H9 (cell line): ENCODE data around the gene ARHGAP10. TPM values are rescaled to one million over a fixed set of nuclear protein-coding genes. Genes with fewer than 3 reads are reported as not detected.

Experiments used
- DNase-seq: peaks from one replicate; pipeline ENCODE4 v3.0.0-alpha.2; 2017
- H2AFZ ChIP-seq: one replicate; pipeline ENCODE4 v1.6.1; 2013; ENCODE audit warnings: mild to moderate bottlenecking, low read length, control low read depth, moderate library complexity
- H2AK5ac ChIP-seq: 2 replicates; pipeline ENCODE4 v1.6.1; 2013; ENCODE audit warnings: low read length, control low read depth, mixed read lengths; ENCODE audit not compliant: insufficient read length
- H2BK120ac ChIP-seq: one replicate; pipeline ENCODE4 v1.6.1; 2013; ENCODE audit warnings: low read depth, mild to moderate bottlenecking, low read length, control low read depth, inconsistent platforms; ENCODE audit not compliant: poor library complexity, severe bottlenecking
- H2BK12ac ChIP-seq: 2 replicates; pipeline ENCODE4 v1.6.1; 2013; ENCODE audit warnings: low read length, control low read depth, mixed read lengths, low read depth; ENCODE audit not compliant: insufficient read length
- H2BK15ac ChIP-seq: 2 replicates; pipeline ENCODE4 v1.6.1; 2013; ENCODE audit warnings: low read depth, low read length, control low read depth
- H2BK20ac ChIP-seq: one replicate; pipeline ENCODE4 v1.6.1; 2013; ENCODE audit warnings: low read depth, mild to moderate bottlenecking, low read length, control low read depth, inconsistent platforms; ENCODE audit not compliant: poor library complexity, severe bottlenecking
- H2BK5ac ChIP-seq: 2 replicates; pipeline ENCODE4 v1.6.1; 2013; ENCODE audit warnings: low read length, control low read depth, mixed read lengths; ENCODE audit not compliant: insufficient read length
- H3K14ac ChIP-seq: 2 replicates; pipeline ENCODE4 v1.6.1; 2013; ENCODE audit warnings: low read length, control low read depth; ENCODE audit not compliant: insufficient read depth
- H3K18ac ChIP-seq: 2 replicates; pipeline ENCODE4 v1.6.1; 2013; ENCODE audit warnings: low read depth, mild to moderate bottlenecking, mixed read lengths, low read length, control low read depth; ENCODE audit not compliant: insufficient read length
- H3K23ac ChIP-seq: 2 replicates; pipeline ENCODE4 v1.6.1; 2013; ENCODE audit warnings: low read length, control low read depth, mixed read lengths, low read depth; ENCODE audit not compliant: insufficient read length
- H3K23me2 ChIP-seq: 2 replicates; pipeline ENCODE4 v1.6.1; 2013; ENCODE audit warnings: low read depth, mild to moderate bottlenecking, mixed read lengths, low read length, control low read depth; ENCODE audit not compliant: insufficient read length, poor library complexity, severe bottlenecking
- H3K27ac ChIP-seq: 2 replicates; pipeline ENCODE4 v1.5.1; 2013; ENCODE audit warnings: low read length, control low read depth, mixed read lengths, low read depth; ENCODE audit not compliant: insufficient read length
- H3K27me3 ChIP-seq: 2 replicates; pipeline ENCODE4 v1.6.1; 2013; ENCODE audit warnings: low read length, control low read depth, inconsistent platforms; ENCODE audit not compliant: insufficient read depth
- H3K4ac ChIP-seq: 2 replicates; pipeline ENCODE4 v1.6.1; 2013; ENCODE audit warnings: low read depth, mild to moderate bottlenecking, control low read depth, inconsistent platforms, low read length, moderate library complexity
- H3K4me1 ChIP-seq: 2 replicates; pipeline ENCODE4 v1.6.1; 2013; ENCODE audit warnings: low read length, control low read depth, inconsistent platforms; ENCODE audit not compliant: insufficient read depth
- H3K4me2 ChIP-seq: 2 replicates; pipeline ENCODE4 v1.6.1; 2013; ENCODE audit warnings: low read length, control low read depth, mixed read lengths; ENCODE audit not compliant: insufficient read length, insufficient read depth
- H3K56ac ChIP-seq: 2 replicates; pipeline ENCODE4 v1.6.1; 2013; ENCODE audit warnings: low read depth, mild to moderate bottlenecking, mixed read lengths, low read length, control low read depth; ENCODE audit not compliant: insufficient read length
- H3K79me1 ChIP-seq: 2 replicates; pipeline ENCODE4 v1.6.1; 2013; ENCODE audit warnings: low read depth, mild to moderate bottlenecking, moderate library complexity, low read length, control low read depth, inconsistent platforms; ENCODE audit not compliant: insufficient read depth, poor library complexity, severe bottlenecking
- H3K79me2 ChIP-seq: 2 replicates; pipeline ENCODE4 v1.6.1; 2013; ENCODE audit warnings: low read length, control low read depth, inconsistent platforms; ENCODE audit not compliant: insufficient read depth
- H3K9ac ChIP-seq: 2 replicates; pipeline ENCODE4 v1.6.1; 2013; ENCODE audit warnings: low read length, control low read depth, mixed read lengths; ENCODE audit not compliant: insufficient read length; ENCODE audit errors: extremely low read depth
- H3K9me3 ChIP-seq: one replicate; pipeline ENCODE4 v1.6.1; 2013; ENCODE audit warnings: low read depth, low read length, inconsistent platforms; ENCODE audit not compliant: control insufficient read depth
- H3T11ph ChIP-seq: one replicate; pipeline ENCODE4 v1.6.1; 2013; ENCODE audit warnings: mild to moderate bottlenecking, low read length, control low read depth, inconsistent platforms
- H4K20me1 ChIP-seq: one replicate; pipeline ENCODE4 v1.6.1; 2013; ENCODE audit not compliant: control insufficient read depth, insufficient read length, insufficient read depth
- H4K5ac ChIP-seq: 2 replicates; pipeline ENCODE4 v1.6.1; 2013; ENCODE audit warnings: low read depth, mild to moderate bottlenecking, mixed read lengths, low read length, control low read depth; ENCODE audit not compliant: insufficient read length
- H4K8ac ChIP-seq: replicated peaks from 2 replicates; pipeline ENCODE4 v1.6.1; 2013; ENCODE audit warnings: low read length, control low read depth, mixed read lengths, low read depth; ENCODE audit not compliant: insufficient read length
- H4K91ac ChIP-seq: 2 replicates; pipeline ENCODE4 v1.6.1; 2013; ENCODE audit warnings: low read depth, mild to moderate bottlenecking, moderate library complexity, mixed read lengths, low read length, control low read depth; ENCODE audit not compliant: insufficient read length
- H3K27ac Mint-ChIP-seq, 3 experiments: 2 replicates in 2 of 3; 3 replicates in 1 of 3; pipeline ENCODE4 v1.8.0; 2020 to 2021; ENCODE audit warnings: mixed read lengths in 3 of 3, mild to moderate bottlenecking in 1 of 3, moderate library complexity in 1 of 3
- H3K27me3 Mint-ChIP-seq: 2 replicates; pipeline ENCODE4 v1.8.0; 2021; ENCODE audit warnings: low read depth, mild to moderate bottlenecking, moderate library complexity, mixed read lengths
- H3K36me3 Mint-ChIP-seq, 3 experiments: 2 replicates in 2 of 3; 3 replicates in 1 of 3; pipeline ENCODE4 v1.8.0; 2020 to 2021; ENCODE audit warnings: low read depth in 3 of 3, mixed read lengths in 3 of 3; ENCODE audit not compliant: insufficient read depth in 1 of 3
- H3K4me1 Mint-ChIP-seq, 2 experiments: 2 replicates each; pipeline ENCODE4 v1.8.0; 2020; ENCODE audit warnings: mixed read lengths in 2 of 2
- H3K4me3 Mint-ChIP-seq, 2 experiments: 2 replicates in 1 of 2; 3 replicates in 1 of 2; pipeline ENCODE4 v1.8.0; 2020 to 2021; ENCODE audit warnings: mild to moderate bottlenecking in 2 of 2, mixed read lengths in 2 of 2, moderate library complexity in 1 of 2
- H3K9me3 Mint-ChIP-seq, 2 experiments: 2 replicates in 1 of 2; 3 replicates in 1 of 2; pipeline ENCODE4 v1.8.0; 2020; ENCODE audit warnings: mild to moderate bottlenecking in 2 of 2, mixed read lengths in 2 of 2, moderate library complexity in 1 of 2
- CTCF ChIP-seq: fragments of 200-600 bp; sonication (generic); conservative IDR thresholded peaks from 3 replicates; pipeline ENCODE4 v1.8.0; 2021; ENCODE audit warnings: antibody characterized with exemption, mild to moderate bottlenecking
- WGBS: extraction: QIAGEN DNeasy Blood & Tissue Kit; methylation state at CpG from one replicate; pipeline ENCODE4 v1.1.7; 2013; ENCODE audit warnings: missing lambda C conversion rate, low lambda C conversion rate, mixed read lengths; ENCODE audit not compliant: insufficient read length; ENCODE audit errors: extremely low coverage; 5-methylcytosine and 5-hydroxymethylcytosine counted together
- total RNA-seq: library from RNA; stranded (reverse); gene quantifications from 2 replicates; pipeline ENCODE4 v1.2.1, GENCODE V29; 2021

The ARHGAP10 gene
- total RNA-seq, 1 experiment from 2014 or later = 7.8 TPM

DNA sequence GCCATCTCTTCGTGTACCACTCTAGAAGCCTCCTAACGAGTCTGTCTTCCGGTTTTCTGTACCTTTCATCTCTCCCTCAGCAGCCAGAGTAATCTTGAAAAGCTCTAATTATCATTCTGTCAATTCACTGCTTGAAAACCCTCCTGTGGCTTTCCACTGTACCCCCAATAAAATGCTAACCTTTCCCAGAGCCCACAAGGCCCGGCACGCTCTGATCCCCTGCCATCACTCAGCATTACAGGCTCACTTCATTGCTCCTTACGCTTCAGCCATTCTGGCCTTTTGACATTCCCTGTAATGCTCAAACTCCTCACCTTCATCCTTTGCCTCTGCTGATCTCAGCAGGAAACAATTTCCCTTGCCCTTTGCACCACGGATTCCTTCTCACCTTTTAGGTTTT lies 112.9 kb downstream of the ARHGAP10 start:
- H3K79me1 ChIP-seq = no peaks in the 10 kb centered on the region
- no peak overlapping the region for H3K27ac ChIP-seq
- no peaks in the 10 kb centered on the region for H4K20me1 ChIP-seq
- no peaks in the 10 kb centered on the region for H3K9me3 ChIP-seq
- no peak overlapping the region for H3K14ac ChIP-seq
- no peak overlapping the region for H2BK5ac ChIP-seq
- H3K23ac ChIP-seq = no peak overlapping the region
- Mint-ChIP-seq H3K27me3 (no peaks in the 10 kb centered on the region), H3K36me3 (peaks cover 0 to 2% (median 1%) of the 10 kb centered on the region in 3 experiments; a peak in 2 of 7 replicates), H3K4me1 (peaks cover 15 to 23% of the 10 kb centered on the region in 2 experiments), H3K4me3 (no peak overlapping the region), H3K9me3 (peaks cover 0 to 2% of the 10 kb centered on the region in 2 experiments; a peak in 1 of 5 replicates), H3K27ac (no peak overlapping the region)
- no peak overlapping the region for H3K18ac ChIP-seq
- H3K56ac ChIP-seq = no peak overlapping the region
- H2BK15ac ChIP-seq = no peak overlapping the region
- H2BK120ac ChIP-seq = no peak overlapping the region
- no peak overlapping the region for H2AK5ac ChIP-seq
- H4K91ac ChIP-seq = no peak overlapping the region
- no peak overlapping the region for H3K9ac ChIP-seq
- DNase-seq = no peak
- no peak overlapping the region for H3K4me2 ChIP-seq
- no peaks in the 10 kb centered on the region; the same call in 1 of the 2 replicates for H3K4me1 ChIP-seq
- WGBS = no CpG with 5 or more reads among the region's 7 CpGs
- H3K4ac ChIP-seq = no peak overlapping the region
- H2BK12ac ChIP-seq = no peak overlapping the region
- H2AFZ ChIP-seq = no peak overlapping the region
- no peaks in the 10 kb centered on the region for H3K79me2 ChIP-seq
- H3T11ph ChIP-seq = no peak overlapping the region
- H4K8ac ChIP-seq = no peak overlapping the region
- H2BK20ac ChIP-seq = no peak overlapping the region
- H3K23me2 ChIP-seq = no peaks in the 10 kb centered on the region
- no peaks in the 10 kb centered on the region for H3K27me3 ChIP-seq
- no peak overlapping the region for H4K5ac ChIP-seq
- no peak for TF ChIP-seq CTCF
